Karpas-422 (cell line): ENCODE results near the gene CERS5. TPM values are rescaled to one million over a fixed set of nuclear protein-coding genes. Genes with fewer than 3 reads are reported as not detected.

Experiments
- DNase-seq: peaks from one replicate; pipeline ENCODE4 v3.0.0-alpha.2; 2015
- H2AFZ ChIP-seq: fragments of 200-600 bp; sonication (generic); 2 replicates; pipeline ENCODE4 v1.6.1; 2014; ENCODE audit warnings: antibody characterized with exemption, low read length, mixed read lengths
- H3K27ac ChIP-seq: fragments of 200-600 bp; sonication (generic); 2 replicates; pipeline ENCODE4 v1.5.1; 2014; ENCODE audit warnings: mild to moderate bottlenecking, low read length, moderate library complexity
- H3K27me3 ChIP-seq: fragments of 200-600 bp; sonication (generic); 2 replicates; pipeline ENCODE4 v1.6.1; 2014; ENCODE audit warnings: low read length, mixed read lengths
- H3K36me3 ChIP-seq: fragments of 200-600 bp; sonication (generic); 2 replicates; pipeline ENCODE4 v1.6.1; 2014; ENCODE audit warnings: low read length, mixed read lengths; ENCODE audit not compliant: insufficient read depth
- H3K4me1 ChIP-seq: fragments of 200-600 bp; sonication (generic); 2 replicates; pipeline ENCODE4 v1.6.1; 2014; ENCODE audit warnings: mild to moderate bottlenecking, low read length, mixed read lengths
- H3K4me2 ChIP-seq: fragments of 200-600 bp; sonication (generic); 2 replicates; pipeline ENCODE4 v1.6.1; 2014; ENCODE audit warnings: low read length, low read depth, mild to moderate bottlenecking; ENCODE audit not compliant: poor library complexity, severe bottlenecking
- H3K4me3 ChIP-seq: fragments of 200-600 bp; sonication (generic); 2 replicates; pipeline ENCODE4 v1.5.1; 2014; ENCODE audit warnings: mild to moderate bottlenecking, antibody characterized with exemption, low read length, mixed read lengths
- H3K79me2 ChIP-seq: fragments of 200-600 bp; sonication (generic); 2 replicates; pipeline ENCODE4 v1.6.1; 2014; ENCODE audit warnings: mild to moderate bottlenecking, low read length, mixed read lengths
- H3K9ac ChIP-seq: fragments of 200-600 bp; sonication (generic); 2 replicates; pipeline ENCODE4 v1.6.0; 2014; ENCODE audit warnings: low read length
- H3K9me2 ChIP-seq: fragments of 200-600 bp; sonication (generic), shearing (Covaris generic); replicated peaks from 2 replicates; pipeline ENCODE4 v1.6.0; 2014; ENCODE audit warnings: mild to moderate bottlenecking, low read length, moderate library complexity; ENCODE audit not compliant: insufficient read depth
- H3K9me3 ChIP-seq: fragments of 300-700, 200-600 bp; sonication (generic); 2 replicates; pipeline ENCODE4 v1.6.1; 2014; ENCODE audit warnings: low read length, mixed read lengths
- H4K20me1 ChIP-seq: fragments of 200-600 bp; sonication (generic); 2 replicates; pipeline ENCODE4 v1.6.1; 2014; ENCODE audit warnings: mild to moderate bottlenecking, antibody characterized with exemption, low read length, low read depth; ENCODE audit not compliant: insufficient read depth
- total RNA-seq: library from RNA; depleted of rRNA; stranded (reverse); fragments of >200 nt; shearing (Covaris generic); gene quantifications from 2 replicates; pipeline ENCODE4 v1.2.3, GENCODE V29; 2014; ENCODE audit warnings: low replicate concordance

The CERS5 gene
- total RNA-seq, 1 experiment from 2014 or later = 65.9 TPM

DNA sequence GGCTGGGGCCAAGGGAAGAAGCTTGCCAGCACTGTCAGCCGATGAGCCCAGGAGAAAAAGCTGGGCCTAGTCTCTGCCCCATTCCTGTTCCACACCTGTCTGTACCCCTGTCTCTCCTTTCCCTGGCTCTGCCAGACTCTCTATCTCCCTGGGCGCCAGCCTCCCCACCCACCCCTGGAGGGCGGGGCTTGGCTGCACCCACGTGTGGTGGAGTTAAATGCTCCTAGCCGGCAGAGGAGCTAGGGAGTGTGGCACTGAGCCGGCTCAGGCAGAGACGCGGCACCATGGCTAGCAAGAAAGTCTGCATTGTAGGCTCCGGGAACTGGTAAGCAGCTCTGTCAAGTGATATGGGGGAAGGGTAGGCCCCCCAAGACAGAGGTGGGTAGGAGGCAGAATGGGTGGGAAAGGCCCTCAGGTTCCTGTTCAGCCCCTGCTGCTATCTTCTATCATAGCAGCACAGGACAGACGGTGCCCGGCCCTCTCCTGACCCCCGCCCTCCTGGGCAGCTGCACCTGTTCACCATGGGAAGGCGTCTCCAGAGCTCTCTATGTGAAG lies 63.3 kb downstream of the CERS5 start, which contains the start of gene GPD1:
GPD1 (plus strand) TSS at position 242 of the 555 bp plus-strand sequence; CDS start at position 285, 43 bp downstream.
- peak; percentile 69 for DNase-seq

DNA sequence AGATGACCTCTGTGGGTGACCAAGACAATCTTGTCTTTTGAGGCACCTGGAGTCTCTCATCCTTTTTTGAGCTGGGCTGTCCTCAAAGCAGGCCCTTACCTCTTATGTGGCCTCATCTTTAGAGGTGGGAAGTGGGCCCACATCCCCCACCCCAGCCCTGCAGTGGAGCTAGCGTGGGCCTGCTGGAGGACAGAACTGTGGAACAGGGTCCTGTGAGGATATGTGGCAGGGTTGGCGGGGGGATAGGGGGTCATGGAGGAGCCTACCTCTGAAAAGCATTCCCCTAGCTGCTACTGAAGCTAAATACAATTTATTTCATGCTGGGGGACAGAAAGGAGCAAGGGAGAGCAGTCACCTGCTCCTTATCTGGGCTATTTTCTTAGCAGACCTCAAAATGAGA lies 63.8 kb downstream of the CERS5 start:
- H3K9me3 ChIP-seq = no peaks in the 10 kb centered on the region
- no peak overlapping the region for H3K4me2 ChIP-seq
- H3K27me3 ChIP-seq = no peaks in the 10 kb centered on the region
- H4K20me1 ChIP-seq = no peaks in the 10 kb centered on the region
- peaks cover 39% of the 10 kb centered on the region for H3K4me1 ChIP-seq
- H3K27ac ChIP-seq = peak overlapping the region; percentile 61
- no peak overlapping the region for H3K4me3 ChIP-seq
- H3K79me2 ChIP-seq = no peaks in the 10 kb centered on the region
- peaks cover 8% of the 10 kb centered on the region; the same call in 1 of the 2 replicates for H3K36me3 ChIP-seq
- H3K9me2 ChIP-seq = no peaks in the 10 kb centered on the region
- H2AFZ ChIP-seq = no peak overlapping the region
- DNase-seq = no peak
- H3K9ac ChIP-seq = peak overlapping the region; percentile 43; the same call in 1 of the 2 replicates

More for the DNA sequence above, 63.3 kb downstream of the CERS5 start, which contains the start of gene GPD1:
- H3K9me3 ChIP-seq = no peaks in the 10 kb centered on the region
- H3K79me2 ChIP-seq = no peaks in the 10 kb centered on the region
- peak within 1 kb of the TSS; percentile 61 for H3K27ac ChIP-seq
- H3K4me3 ChIP-seq = no peak within 1 kb of the TSS
- peaks cover 8% of the 10 kb centered on the region; the same call in 1 of the 2 replicates for H3K36me3 ChIP-seq
- H2AFZ ChIP-seq = no peak within 1 kb of the TSS
- no peaks in the 10 kb centered on the region for H3K9me2 ChIP-seq
- peak within 1 kb of the TSS; percentile 43; the same call in 1 of the 2 replicates for H3K9ac ChIP-seq
- H3K4me1 ChIP-seq = peaks cover 39% of the 10 kb centered on the region
- no peaks in the 10 kb centered on the region for H3K27me3 ChIP-seq
- no peak within 1 kb of the TSS for H3K4me2 ChIP-seq
- H4K20me1 ChIP-seq = no peaks in the 10 kb centered on the region

DNA sequence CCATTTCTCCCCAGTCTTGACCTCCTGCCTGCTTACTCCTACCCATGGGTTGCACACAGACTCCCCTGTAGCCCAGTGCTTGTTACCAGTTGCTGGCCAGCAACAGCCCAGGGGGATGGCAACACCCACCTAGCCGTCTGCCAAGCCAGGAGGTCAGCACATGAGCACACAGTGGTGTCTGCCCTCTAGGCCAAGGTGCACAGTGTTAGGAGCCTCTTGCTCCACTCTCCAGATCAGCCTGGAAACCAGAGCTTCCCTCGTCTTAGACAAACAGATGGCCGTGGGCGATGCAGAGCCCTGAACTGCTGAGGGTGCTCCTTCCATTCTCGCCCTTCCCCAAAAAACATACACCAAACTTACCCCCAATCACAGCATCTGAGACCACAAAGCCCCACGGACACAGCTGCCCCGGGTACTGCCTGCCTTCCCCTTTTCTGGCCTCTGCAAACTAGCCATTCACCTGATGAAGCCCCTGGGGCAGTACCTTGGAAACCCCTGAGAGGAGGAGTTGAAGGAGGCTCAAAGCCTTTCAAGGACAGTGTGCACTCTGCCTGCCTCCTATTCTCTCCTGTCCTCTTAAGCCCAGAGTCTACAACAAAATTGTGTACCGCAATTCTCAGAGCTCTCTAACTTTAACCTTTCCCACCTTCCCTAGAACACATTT lies 64.4 kb downstream of the CERS5 start:
- H3K9ac ChIP-seq = peak overlapping the region; percentile 43; the same call in 1 of the 2 replicates
- no peaks in the 10 kb centered on the region for H4K20me1 ChIP-seq
- no peaks in the 10 kb centered on the region for H3K9me2 ChIP-seq
- H3K27me3 ChIP-seq = no peaks in the 10 kb centered on the region
- H3K4me3 ChIP-seq = no peak overlapping the region
- H3K79me2 ChIP-seq = no peaks in the 10 kb centered on the region
- H3K9me3 ChIP-seq = no peaks in the 10 kb centered on the region
- peaks cover 39% of the 10 kb centered on the region for H3K4me1 ChIP-seq
- no peak overlapping the region for H3K4me2 ChIP-seq
- H3K27ac ChIP-seq = peak overlapping the region; percentile 61
- peak; percentile 60 for DNase-seq
- no peak overlapping the region for H2AFZ ChIP-seq
- H3K36me3 ChIP-seq = peaks cover 8% of the 10 kb centered on the region; the same call in 1 of the 2 replicates

DNA sequence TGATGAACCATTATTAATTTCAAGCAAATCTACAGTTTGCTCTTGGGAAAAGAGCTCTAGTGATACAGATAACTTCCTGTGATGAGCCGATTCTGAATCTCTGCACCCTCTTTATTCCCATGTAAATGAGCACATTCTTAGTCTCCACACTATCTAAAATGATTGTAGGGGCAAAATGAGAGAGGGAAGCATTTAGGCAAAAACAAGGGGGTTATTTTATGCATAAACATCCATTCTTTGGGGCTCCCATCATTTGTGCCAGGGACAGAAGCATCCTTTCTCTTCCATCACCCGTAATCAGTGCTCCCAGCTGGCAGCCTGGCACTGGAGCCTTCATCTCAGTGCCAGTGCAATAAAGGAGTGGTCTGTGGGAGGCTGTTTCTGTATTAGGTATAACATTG lies 65.0 kb downstream of the CERS5 start:
- H3K79me2 ChIP-seq = no peaks in the 10 kb centered on the region
- no peaks in the 10 kb centered on the region for H3K27me3 ChIP-seq
- H3K9me2 ChIP-seq = no peaks in the 10 kb centered on the region
- no peak for DNase-seq
- H3K4me3 ChIP-seq = no peak overlapping the region
- H3K4me2 ChIP-seq = peak overlapping the region; percentile 36
- H3K9me3 ChIP-seq = no peaks in the 10 kb centered on the region
- H3K9ac ChIP-seq = peak overlapping the region; percentile 10; the same call in 1 of the 2 replicates
- H3K4me1 ChIP-seq = peaks cover 39% of the 10 kb centered on the region
- peaks cover 8% of the 10 kb centered on the region; the same call in 1 of the 2 replicates for H3K36me3 ChIP-seq
- H3K27ac ChIP-seq = peak overlapping the region; percentile 61
- no peak overlapping the region for H2AFZ ChIP-seq
- no peaks in the 10 kb centered on the region for H4K20me1 ChIP-seq

DNA sequence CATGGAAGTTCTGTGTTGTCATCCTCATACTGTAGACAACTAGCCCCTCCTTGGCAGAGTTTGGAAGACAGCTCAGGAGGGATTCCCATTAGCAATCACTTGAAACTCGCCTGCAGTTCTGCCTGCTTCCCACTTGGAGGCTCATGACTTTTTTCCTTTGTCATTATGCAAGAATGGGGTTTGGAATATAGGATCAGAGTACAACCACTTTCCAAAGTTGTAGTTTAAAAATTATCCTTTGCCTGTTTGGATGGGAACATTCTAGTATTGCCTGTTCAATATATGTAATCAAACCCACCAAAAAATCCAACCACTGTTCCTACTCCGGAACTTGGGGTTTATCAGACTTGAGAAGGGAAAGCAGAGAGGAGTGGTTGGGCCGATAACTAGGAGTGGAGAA lies 65.5 kb downstream of the CERS5 start:
- no peak overlapping the region for H3K4me3 ChIP-seq
- no peaks in the 10 kb centered on the region for H3K9me3 ChIP-seq
- peaks cover 12% of the 10 kb centered on the region; the same call in 1 of the 2 replicates for H3K36me3 ChIP-seq
- H3K4me2 ChIP-seq = peak overlapping the region; percentile 36
- no peak for DNase-seq
- no peaks in the 10 kb centered on the region for H4K20me1 ChIP-seq
- H3K9ac ChIP-seq = 0 out of 2 replicates have a peak overlapping the region, but pooled peaks have one; percentile 10
- H3K27ac ChIP-seq = peak overlapping the region; percentile 61
- H2AFZ ChIP-seq = no peak overlapping the region
- H3K27me3 ChIP-seq = no peaks in the 10 kb centered on the region
- H3K79me2 ChIP-seq = no peaks in the 10 kb centered on the region
- H3K9me2 ChIP-seq = no peaks in the 10 kb centered on the region
- H3K4me1 ChIP-seq = peaks cover 39% of the 10 kb centered on the region

DNA sequence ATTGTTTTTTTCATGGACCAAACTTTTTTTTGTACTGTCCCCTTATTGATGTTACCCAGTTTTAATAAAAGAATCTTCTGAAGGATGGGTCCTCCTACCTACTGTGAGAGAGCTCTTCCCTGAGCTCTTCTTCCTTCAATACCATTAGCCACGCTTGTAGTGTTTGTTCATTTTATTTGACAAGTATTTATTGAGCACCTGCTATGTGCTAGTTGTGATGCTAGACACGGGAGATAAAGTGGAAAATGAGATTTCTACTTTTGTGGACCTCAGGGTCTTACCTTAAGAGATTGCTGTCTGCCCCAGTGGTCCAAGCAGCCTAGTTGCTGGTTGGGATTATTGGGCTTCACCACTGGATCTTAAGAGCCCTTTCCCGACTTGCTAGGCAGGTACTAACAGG lies 66.6 kb downstream of the CERS5 start:
- no peaks in the 10 kb centered on the region for H3K27me3 ChIP-seq
- H3K36me3 ChIP-seq = peaks cover 23% of the 10 kb centered on the region; the same call in 1 of the 2 replicates
- no peaks in the 10 kb centered on the region for H4K20me1 ChIP-seq
- H3K9me2 ChIP-seq = no peaks in the 10 kb centered on the region
- no peak overlapping the region for H3K4me3 ChIP-seq
- H3K27ac ChIP-seq = no peak overlapping the region
- peaks cover 39% of the 10 kb centered on the region for H3K4me1 ChIP-seq
- no peak overlapping the region for H3K4me2 ChIP-seq
- no peak overlapping the region for H2AFZ ChIP-seq
- H3K9ac ChIP-seq = no peak overlapping the region
- no peak for DNase-seq
- no peaks in the 10 kb centered on the region for H3K79me2 ChIP-seq
- no peaks in the 10 kb centered on the region for H3K9me3 ChIP-seq

DNA sequence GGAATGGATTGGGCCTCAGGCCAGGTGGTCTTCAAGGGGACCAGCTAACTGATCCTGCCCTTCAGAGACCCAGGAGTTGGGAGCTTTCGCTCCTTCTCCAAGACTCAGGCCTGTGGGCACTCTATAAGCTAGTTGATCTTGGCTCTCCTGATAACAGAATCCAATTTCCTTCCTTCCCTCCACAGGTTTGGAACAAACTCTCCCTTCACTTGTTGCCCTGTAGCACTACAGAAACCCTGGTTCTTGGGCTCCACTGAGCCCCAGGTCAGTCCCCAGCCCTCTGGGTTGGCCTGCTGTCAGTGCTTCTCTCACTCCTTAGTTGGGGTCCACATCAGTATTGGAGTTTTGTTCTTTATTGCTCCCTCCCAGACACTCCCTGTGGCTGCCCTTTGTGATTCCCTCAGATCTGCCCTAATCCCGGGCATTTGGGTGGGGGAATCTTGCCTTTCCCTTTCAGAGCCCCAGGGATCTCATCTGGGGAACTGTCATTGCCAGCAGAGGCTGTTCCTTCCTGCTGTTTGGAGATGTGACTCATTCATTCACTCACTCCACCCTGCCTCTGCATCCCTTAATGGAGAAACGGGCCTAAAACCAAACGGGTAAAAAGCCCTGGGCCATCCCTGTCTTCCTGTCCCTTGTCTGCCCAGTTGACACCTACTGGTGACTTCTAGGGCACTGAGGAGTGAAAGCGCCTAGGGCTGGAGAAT lies 67.7 kb downstream of the CERS5 start:
- no peak overlapping the region for H3K9ac ChIP-seq
- peaks cover 38% of the 10 kb centered on the region for H3K4me1 ChIP-seq
- H3K79me2 ChIP-seq = no peaks in the 10 kb centered on the region
- H3K27ac ChIP-seq = no peak overlapping the region
- H3K4me3 ChIP-seq = no peak overlapping the region
- H3K36me3 ChIP-seq = peaks cover 31% of the 10 kb centered on the region; the same call in 1 of the 2 replicates
- H2AFZ ChIP-seq = no peak overlapping the region
- H4K20me1 ChIP-seq = no peaks in the 10 kb centered on the region
- DNase-seq = no peak
- H3K9me2 ChIP-seq = no peaks in the 10 kb centered on the region
- H3K9me3 ChIP-seq = no peaks in the 10 kb centered on the region
- no peak overlapping the region for H3K4me2 ChIP-seq
- no peaks in the 10 kb centered on the region for H3K27me3 ChIP-seq

DNA sequence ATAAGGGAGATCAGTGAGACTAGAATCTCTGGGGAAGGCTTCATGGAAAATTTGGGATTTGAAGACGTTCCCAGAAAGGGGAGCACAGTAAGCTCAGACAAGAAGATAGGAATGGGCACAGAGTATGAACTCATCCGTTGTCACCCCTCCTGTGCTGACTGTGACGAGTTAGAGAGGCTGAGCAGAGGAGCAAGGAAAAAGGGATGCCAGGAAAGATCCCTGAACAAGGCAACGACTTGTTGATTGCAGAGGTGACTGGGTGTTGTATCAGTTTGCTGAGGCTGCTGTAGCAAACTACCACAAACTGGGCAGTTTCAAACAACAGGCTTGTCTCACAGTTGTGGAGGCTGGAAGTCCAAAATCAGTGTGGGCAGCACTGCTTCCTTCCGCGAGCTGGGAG lies 69.2 kb downstream of the CERS5 start:
- Histone ChIP-seq H4K20me1 (no peaks in the 10 kb centered on the region), H2AFZ (no peak overlapping the region), H3K79me2 (no peaks in the 10 kb centered on the region), H3K4me1 (peaks cover 23% of the 10 kb centered on the region), H3K4me3 (no peak overlapping the region), H3K9me3 (no peaks in the 10 kb centered on the region), H3K27ac (no peak overlapping the region), H3K4me2 (no peak overlapping the region), H3K27me3 (no peaks in the 10 kb centered on the region), H3K9ac (no peak overlapping the region), H3K9me2 (no peaks in the 10 kb centered on the region), H3K36me3 (peaks cover 41% of the 10 kb centered on the region; the same call in 1 of the 2 replicates)
- DNase-seq = no peak
